Stimulated activated naive CD8-positive, alpha-beta T cell treated with anti-CD3 and anti-CD28 coated beads, Interleukin-15, amount 100 ng/mL, for 72 hours (primary cell): Measurements from ENCODE around the gene PRLR.

Experiments used
- ATAC-seq: fragments of 150-1000 bp; cut with Tn5 transposase; 2 replicates; pipeline ENCODE4 v1.10.0; 2021; ENCODE audit warnings: mild to moderate bottlenecking, moderate library complexity
- DNase-seq, 2 donors: peaks; one replicate each; pipeline ENCODE4 v3.0.0; 2021 to 2022
- H3K27ac Mint-ChIP-seq, 2 donors: one replicate each; pipeline ENCODE4 v1.8.0; 2022; ENCODE audit warnings: mild to moderate bottlenecking in 2 of 2, mixed read lengths in 2 of 2, moderate library complexity in 2 of 2
- H3K27me3 Mint-ChIP-seq: one replicate; pipeline ENCODE4 v1.8.0; 2022; ENCODE audit warnings: mixed read lengths
- H3K4me1 Mint-ChIP-seq: one replicate; pipeline ENCODE4 v1.8.0; 2022; ENCODE audit warnings: mild to moderate bottlenecking, mixed read lengths
- H3K4me3 Mint-ChIP-seq, 2 donors: one replicate each; pipeline ENCODE4 v1.8.0; 2022; ENCODE audit warnings: mild to moderate bottlenecking in 2 of 2, mixed read lengths in 2 of 2, moderate library complexity in 1 of 2
- H3K9me3 Mint-ChIP-seq, 2 donors: one replicate each; pipeline ENCODE4 v1.8.0; 2022; ENCODE audit warnings: mixed read lengths in 2 of 2

Gene PRLR

GRCh38 chr5:35141739-35142138 lies 88.5 kb downstream of the PRLR start:
- no peak for ATAC-seq

GRCh38 chr5:35138232-35138631 lies 92.1 kb downstream of the PRLR start:
- ATAC-seq (no peak), DNase-seq (no peak)
- Mint-ChIP-seq H3K4me1 (peaks cover 14% of the 10 kb centered on the region), H3K27me3 (peaks cover 56% of the 10 kb centered on the region), H3K9me3 (no peaks in the 10 kb centered on the region), H3K27ac (no peak overlapping the region), H3K4me3 (no peak overlapping the region)

More at GRCh38 chr5:35141739-35142138, 88.5 kb downstream of the PRLR start:
- H3K27me3 Mint-ChIP-seq = peaks cover 49% of the 10 kb centered on the region
- DNase-seq = no peak
- no peaks in the 10 kb centered on the region for H3K9me3 Mint-ChIP-seq
- peaks cover 1% of the 10 kb centered on the region for H3K4me1 Mint-ChIP-seq
- no peak overlapping the region for H3K27ac Mint-ChIP-seq
- H3K4me3 Mint-ChIP-seq = no peak overlapping the region

GRCh38 chr5:35136386-35136785 lies 93.9 kb downstream of the PRLR start:
- no peak overlapping the region for H3K4me3 Mint-ChIP-seq
- H3K27me3 Mint-ChIP-seq = peaks cover 61% of the 10 kb centered on the region
- no peaks in the 10 kb centered on the region for H3K9me3 Mint-ChIP-seq
- peak overlapping the region in 1 of 2 donors; percentile 6 for H3K27ac Mint-ChIP-seq
- ATAC-seq (peak; percentile 85), DNase-seq (peak; percentile 4 to 12)
- H3K4me1 Mint-ChIP-seq = peaks cover 14% of the 10 kb centered on the region

GRCh38 chr5:35135239-35135700 lies 95.0 kb downstream of the PRLR start:
- Mint-ChIP-seq H3K4me3 (no peak overlapping the region), H3K27me3 (peaks cover 67% of the 10 kb centered on the region), H3K27ac (no peak overlapping the region), H3K4me1 (peaks cover 21% of the 10 kb centered on the region), H3K9me3 (no peaks in the 10 kb centered on the region)
- ATAC-seq (no peak), DNase-seq (no peak)

GRCh38 chr5:35134278-35135030 lies 95.8 kb downstream of the PRLR start:
- DNase-seq (no peak), ATAC-seq (no peak)
- no peaks in the 10 kb centered on the region for H3K9me3 Mint-ChIP-seq
- no peak overlapping the region for H3K4me3 Mint-ChIP-seq
- H3K4me1 Mint-ChIP-seq = peaks cover 29% of the 10 kb centered on the region
- no peak overlapping the region for H3K27ac Mint-ChIP-seq
- H3K27me3 Mint-ChIP-seq = peaks cover 75% of the 10 kb centered on the region

GRCh38 chr5:35133186-35133585 lies 97.1 kb downstream of the PRLR start:
- Mint-ChIP-seq H3K27ac (no peak overlapping the region), H3K4me3 (no peak overlapping the region), H3K4me1 (peaks cover 38% of the 10 kb centered on the region), H3K27me3 (peaks cover 81% of the 10 kb centered on the region), H3K9me3 (no peaks in the 10 kb centered on the region)
- DNase-seq (no peak), ATAC-seq (no peak)

GRCh38 chr5:35131723-35132122 lies 98.6 kb downstream of the PRLR start:
- DNase-seq = no peak
- no peak for ATAC-seq
- no peak overlapping the region for H3K4me3 Mint-ChIP-seq
- no peaks in the 10 kb centered on the region for H3K9me3 Mint-ChIP-seq
- H3K27me3 Mint-ChIP-seq = peaks cover 79% of the 10 kb centered on the region
- no peak overlapping the region for H3K27ac Mint-ChIP-seq
- peaks cover 36% of the 10 kb centered on the region for H3K4me1 Mint-ChIP-seq

GRCh38 chr5:35129921-35130485 lies 100.3 kb downstream of the PRLR start:
- Mint-ChIP-seq H3K4me1 (peaks cover 24% of the 10 kb centered on the region), H3K27ac (peak overlapping the region in 1 of 2 donors; percentile 55), H3K9me3 (no peaks in the 10 kb centered on the region), H3K27me3 (peaks cover 72% of the 10 kb centered on the region), H3K4me3 (peak overlapping the region; percentile 22 to 45)
- peak; percentile 54 to 82 for DNase-seq
- ATAC-seq = peak; percentile 99

- no peak for ATAC-seq
- peaks cover 77% of the 10 kb centered on the region for H3K27me3 Mint-ChIP-seq
- no peaks in the 10 kb centered on the region for H3K9me3 Mint-ChIP-seq
- peaks cover 24% of the 10 kb centered on the region for H3K4me1 Mint-ChIP-seq
- H3K4me3 Mint-ChIP-seq = no peak overlapping the region
- no peak for DNase-seq
- no peak overlapping the region for H3K27ac Mint-ChIP-seq
Measured at GRCh38 chr5:35129276-35129675, 101.0 kb downstream of the PRLR start.

GRCh38 chr5:35127006-35127405 lies 103.3 kb downstream of the PRLR start:
- DNase-seq = no peak
- H3K9me3 Mint-ChIP-seq = no peaks in the 10 kb centered on the region
- no peak overlapping the region for H3K4me3 Mint-ChIP-seq
- peaks cover 24% of the 10 kb centered on the region for H3K4me1 Mint-ChIP-seq
- H3K27me3 Mint-ChIP-seq = peaks cover 78% of the 10 kb centered on the region
- H3K27ac Mint-ChIP-seq = no peak overlapping the region
- ATAC-seq = no peak

- DNase-seq = no peak
- ATAC-seq = no peak
- Mint-ChIP-seq H3K9me3 (no peaks in the 10 kb centered on the region), H3K4me3 (no peak overlapping the region), H3K4me1 (peaks cover 22% of the 10 kb centered on the region), H3K27ac (no peak overlapping the region), H3K27me3 (peaks cover 74% of the 10 kb centered on the region)
Measured at GRCh38 chr5:35125746-35126145, 104.5 kb downstream of the PRLR start.

- DNase-seq (no peak), ATAC-seq (no peak)
- Mint-ChIP-seq H3K9me3 (no peaks in the 10 kb centered on the region), H3K27ac (no peak overlapping the region), H3K4me1 (peaks cover 14% of the 10 kb centered on the region), H3K4me3 (no peak overlapping the region), H3K27me3 (peaks cover 74% of the 10 kb centered on the region)
Measured at GRCh38 chr5:35124932-35125331, 105.4 kb downstream of the PRLR start.

- H3K4me3 Mint-ChIP-seq = no peak overlapping the region
- no peak overlapping the region for H3K27ac Mint-ChIP-seq
- H3K27me3 Mint-ChIP-seq = peaks cover 65% of the 10 kb centered on the region
- no peaks in the 10 kb centered on the region for H3K4me1 Mint-ChIP-seq
- DNase-seq (no peak), ATAC-seq (no peak)
- H3K9me3 Mint-ChIP-seq = no peaks in the 10 kb centered on the region
Measured at GRCh38 chr5:35122819-35123218, 107.5 kb downstream of the PRLR start.

GRCh38 chr5:35120715-35121114 lies 109.6 kb downstream of the PRLR start:
- H3K9me3 Mint-ChIP-seq = no peaks in the 10 kb centered on the region
- H3K4me3 Mint-ChIP-seq = no peak overlapping the region
- no peak for DNase-seq
- no peaks in the 10 kb centered on the region for H3K4me1 Mint-ChIP-seq
- H3K27ac Mint-ChIP-seq = no peak overlapping the region
- ATAC-seq = no peak
- peaks cover 63% of the 10 kb centered on the region for H3K27me3 Mint-ChIP-seq

GRCh38 chr5:35117967-35118366 lies 112.3 kb downstream of the PRLR start:
- no peak overlapping the region for H3K27ac Mint-ChIP-seq
- DNase-seq = no peak
- peak; percentile 67 for ATAC-seq
- H3K9me3 Mint-ChIP-seq = no peaks in the 10 kb centered on the region
- no peaks in the 10 kb centered on the region for H3K4me1 Mint-ChIP-seq
- H3K4me3 Mint-ChIP-seq = no peak overlapping the region
- H3K27me3 Mint-ChIP-seq = peaks cover 64% of the 10 kb centered on the region

- H3K27ac Mint-ChIP-seq = no peak overlapping the region
- H3K4me3 Mint-ChIP-seq = no peak overlapping the region
- no peaks in the 10 kb centered on the region for H3K9me3 Mint-ChIP-seq
- ATAC-seq (no peak), DNase-seq (no peak)
- H3K27me3 Mint-ChIP-seq = peaks cover 62% of the 10 kb centered on the region
- no peaks in the 10 kb centered on the region for H3K4me1 Mint-ChIP-seq
Measured at GRCh38 chr5:35115920-35116319, 114.4 kb downstream of the PRLR start.
